ENCODE results near the gene TNNT2.

Gene TNNT2

GRCh38 chr1:201369209-201369608, 8.3 kb downstream of the TNNT2 start:
- Histone ChIP-seq H3K27me3 (ENCODE audit: control insufficient read depth, insufficient read depth, low read length) (peaks cover 2% of the 10 kb centered on the region), H3K4me3 (ENCODE audit: low read length) (no peak overlapping the region), H3K36me3 (ENCODE audit: control insufficient read depth, insufficient read depth, low read length) (no peaks in the 10 kb centered on the region), H3K27ac (ENCODE audit: low read depth, low read length) (no peak overlapping the region), H3K9ac (ENCODE audit: low read length) (no peak overlapping the region), H3K4me1 (ENCODE audit: control insufficient read depth, insufficient read depth, low read length) (no peaks in the 10 kb centered on the region)

- no peak overlapping the region for H3K9ac ChIP-seq (ENCODE audit: low read length)
- H3K4me1 ChIP-seq (ENCODE audit: control insufficient read depth, insufficient read depth, low read length): no peaks in the 10 kb centered on the region
- no peaks in the 10 kb centered on the region for H3K36me3 ChIP-seq (ENCODE audit: control insufficient read depth, insufficient read depth, low read length)
- H3K27me3 ChIP-seq (ENCODE audit: control insufficient read depth, insufficient read depth, low read length): peaks cover 2% of the 10 kb centered on the region
- no peak overlapping the region for H3K4me3 ChIP-seq (ENCODE audit: low read length)
- H3K27ac ChIP-seq (ENCODE audit: low read depth, low read length): no peak overlapping the region
Measured at GRCh38 chr1:201366696-201367095, 10.8 kb downstream of the TNNT2 start.

DNA sequence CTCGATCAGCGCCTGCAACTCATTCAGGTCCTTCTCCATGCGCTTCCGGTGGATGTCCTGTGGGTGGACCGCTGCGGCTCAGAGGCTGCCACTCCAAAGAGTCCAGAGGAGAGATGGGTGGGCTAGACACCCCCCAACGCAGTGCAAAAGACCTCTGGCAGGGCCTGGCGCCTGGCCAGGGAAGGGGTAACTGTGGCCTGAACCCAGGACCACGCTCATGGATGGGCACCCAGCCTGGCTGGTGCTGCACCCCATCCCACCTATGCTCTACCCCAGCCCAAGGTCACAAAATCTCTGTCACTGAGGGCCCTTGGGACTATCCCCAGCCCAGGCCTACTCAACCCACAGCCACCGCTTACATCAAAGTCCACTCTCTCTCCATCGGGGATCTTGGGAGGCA, 12.2 kb downstream of the TNNT2 start:
- H3K4me3 ChIP-seq (ENCODE audit: low read length): no peak overlapping the region
- H3K9ac ChIP-seq (ENCODE audit: low read length): no peak overlapping the region
- no peak overlapping the region for H3K27ac ChIP-seq (ENCODE audit: low read depth, low read length)
- H3K36me3 ChIP-seq (ENCODE audit: control insufficient read depth, insufficient read depth, low read length): no peaks in the 10 kb centered on the region
- H3K4me1 ChIP-seq (ENCODE audit: control insufficient read depth, insufficient read depth, low read length): no peaks in the 10 kb centered on the region
- H3K27me3 ChIP-seq (ENCODE audit: control insufficient read depth, insufficient read depth, low read length): no peaks in the 10 kb centered on the region

- H3K27me3 ChIP-seq (ENCODE audit: control insufficient read depth, insufficient read depth, low read length): no peaks in the 10 kb centered on the region
- no peak overlapping the region for H3K4me3 ChIP-seq (ENCODE audit: low read length)
- H3K36me3 ChIP-seq (ENCODE audit: control insufficient read depth, insufficient read depth, low read length): no peaks in the 10 kb centered on the region
- H3K27ac ChIP-seq (ENCODE audit: low read depth, low read length): no peak overlapping the region
- no peak overlapping the region for H3K9ac ChIP-seq (ENCODE audit: low read length)
- H3K4me1 ChIP-seq (ENCODE audit: control insufficient read depth, insufficient read depth, low read length): no peaks in the 10 kb centered on the region
Measured at GRCh38 chr1:201364808-201365105, 12.7 kb downstream of the TNNT2 start.

GRCh38 chr1:201363467-201363866, 14.0 kb downstream of the TNNT2 start:
- H3K4me3 ChIP-seq (ENCODE audit: low read length): no peak overlapping the region
- H3K27ac ChIP-seq (ENCODE audit: low read depth, low read length): no peak overlapping the region
- H3K9ac ChIP-seq (ENCODE audit: low read length): no peak overlapping the region
- no peaks in the 10 kb centered on the region for H3K4me1 ChIP-seq (ENCODE audit: control insufficient read depth, insufficient read depth, low read length)
- H3K36me3 ChIP-seq (ENCODE audit: control insufficient read depth, insufficient read depth, low read length): no peaks in the 10 kb centered on the region
- H3K27me3 ChIP-seq (ENCODE audit: control insufficient read depth, insufficient read depth, low read length): no peaks in the 10 kb centered on the region

DNA sequence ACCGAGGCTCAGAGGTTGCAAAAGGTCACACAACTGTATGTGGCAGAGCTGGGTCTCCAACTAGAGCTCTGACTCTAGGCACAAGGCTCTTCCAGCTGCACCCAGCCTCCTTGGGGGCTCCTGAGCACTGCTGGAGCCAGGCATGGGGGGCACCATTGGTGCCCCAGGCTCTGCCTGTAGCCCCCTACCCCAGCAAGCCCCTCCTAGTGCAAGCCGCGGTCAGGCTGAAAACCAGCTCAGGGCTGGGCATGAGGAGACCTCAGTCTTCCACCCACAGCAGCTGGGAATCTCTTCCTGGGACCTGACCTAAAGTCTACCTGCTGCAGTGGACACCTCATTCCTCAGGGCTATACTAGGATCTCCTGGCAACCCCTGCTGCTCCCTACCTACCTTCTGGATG, 14.6 kb downstream of the TNNT2 start:
- Histone ChIP-seq H3K27ac (ENCODE audit: low read depth, low read length) (no peak overlapping the region), H3K36me3 (ENCODE audit: control insufficient read depth, insufficient read depth, low read length) (no peaks in the 10 kb centered on the region), H3K27me3 (ENCODE audit: control insufficient read depth, insufficient read depth, low read length) (no peaks in the 10 kb centered on the region), H3K4me3 (ENCODE audit: low read length) (no peak overlapping the region), H3K4me1 (ENCODE audit: control insufficient read depth, insufficient read depth, low read length) (no peaks in the 10 kb centered on the region), H3K9ac (ENCODE audit: low read length) (no peak overlapping the region)

GRCh38 chr1:201361652-201362504, 15.6 kb downstream of the TNNT2 start:
- Histone ChIP-seq H3K36me3 (ENCODE audit: control insufficient read depth, insufficient read depth, low read length) (no peaks in the 10 kb centered on the region), H3K9ac (ENCODE audit: low read length) (no peak overlapping the region), H3K27ac (ENCODE audit: low read depth, low read length) (no peak overlapping the region), H3K27me3 (ENCODE audit: control insufficient read depth, insufficient read depth, low read length) (no peaks in the 10 kb centered on the region), H3K4me3 (ENCODE audit: low read length) (no peak overlapping the region), H3K4me1 (ENCODE audit: control insufficient read depth, insufficient read depth, low read length) (no peaks in the 10 kb centered on the region)

DNA sequence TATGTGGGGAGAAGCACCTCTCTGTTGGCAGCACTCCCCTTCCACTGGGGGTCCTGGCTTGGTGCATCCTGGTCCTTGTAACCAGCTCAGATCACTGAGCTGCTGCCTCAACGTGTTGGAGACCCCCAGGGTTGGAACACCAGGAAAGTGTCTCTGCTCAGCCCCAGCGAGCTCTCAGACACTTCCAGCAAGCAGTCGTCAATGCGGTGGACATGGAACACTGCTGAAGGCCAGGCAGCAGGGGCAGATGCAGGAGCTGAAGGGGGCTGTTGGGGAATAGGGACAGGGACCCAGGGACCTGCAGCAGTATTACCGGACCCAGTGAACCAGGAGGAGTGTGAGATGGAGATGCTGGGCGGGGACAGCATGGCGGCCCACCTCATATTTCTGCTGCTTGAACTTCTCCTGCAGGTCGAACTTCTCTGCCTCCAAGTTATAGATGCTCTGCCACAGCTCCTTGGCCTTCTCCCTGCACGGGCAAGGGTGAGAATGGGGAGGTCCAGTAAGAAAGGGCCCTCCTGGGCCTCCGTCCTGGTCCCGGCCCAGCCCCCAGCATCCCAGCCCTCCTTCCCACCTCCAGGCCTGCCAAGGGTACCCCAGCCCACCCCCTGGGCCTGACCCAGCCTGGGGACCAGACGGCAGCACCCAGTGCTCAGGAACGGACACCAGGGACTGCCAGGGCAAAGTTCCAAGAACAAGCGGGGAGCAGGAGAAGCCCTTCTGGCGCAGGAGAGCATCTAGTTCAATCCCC, 16.4 kb downstream of the TNNT2 start:
- Histone ChIP-seq H3K4me1 (ENCODE audit: control insufficient read depth, insufficient read depth, low read length) (no peaks in the 10 kb centered on the region), H3K4me3 (ENCODE audit: low read length) (no peak overlapping the region), H3K27ac (ENCODE audit: low read depth, low read length) (no peak overlapping the region), H3K27me3 (ENCODE audit: control insufficient read depth, insufficient read depth, low read length) (no peaks in the 10 kb centered on the region), H3K36me3 (ENCODE audit: control insufficient read depth, insufficient read depth, low read length) (no peaks in the 10 kb centered on the region), H3K9ac (ENCODE audit: low read length) (no peak overlapping the region)

DNA sequence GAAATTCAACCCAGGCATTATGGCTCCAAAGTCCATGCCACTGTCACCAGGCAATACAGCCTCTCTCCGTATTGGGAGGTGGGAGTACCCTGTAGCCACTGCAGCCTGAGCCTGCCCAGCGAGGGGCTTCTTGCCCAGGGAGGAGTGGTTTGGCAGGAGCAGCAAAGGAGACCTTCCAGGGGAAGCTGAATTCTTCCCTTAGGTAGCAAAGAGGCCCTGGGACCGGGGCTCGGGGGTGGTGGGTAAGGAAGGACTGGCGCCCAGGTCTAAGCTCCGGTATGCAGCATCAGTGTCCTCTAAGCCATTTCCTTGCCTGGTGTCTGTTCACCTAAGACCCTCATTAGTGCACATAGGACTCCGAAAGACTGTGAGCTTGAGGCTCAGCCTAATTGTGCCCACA, 17.0 kb downstream of the TNNT2 start:
- H3K9ac ChIP-seq (ENCODE audit: low read length): no peak overlapping the region
- no peaks in the 10 kb centered on the region for H3K27me3 ChIP-seq (ENCODE audit: control insufficient read depth, insufficient read depth, low read length)
- H3K36me3 ChIP-seq (ENCODE audit: control insufficient read depth, insufficient read depth, low read length): no peaks in the 10 kb centered on the region
- no peak overlapping the region for H3K4me3 ChIP-seq (ENCODE audit: low read length)
- no peak overlapping the region for H3K27ac ChIP-seq (ENCODE audit: low read depth, low read length)
- H3K4me1 ChIP-seq (ENCODE audit: control insufficient read depth, insufficient read depth, low read length): no peaks in the 10 kb centered on the region

- no peak overlapping the region for H3K9ac ChIP-seq (ENCODE audit: low read length)
- no peaks in the 10 kb centered on the region for H3K4me1 ChIP-seq (ENCODE audit: control insufficient read depth, insufficient read depth, low read length)
- H3K27ac ChIP-seq (ENCODE audit: low read depth, low read length): no peak overlapping the region
- H3K4me3 ChIP-seq (ENCODE audit: low read length): no peak overlapping the region
- no peaks in the 10 kb centered on the region for H3K27me3 ChIP-seq (ENCODE audit: control insufficient read depth, insufficient read depth, low read length)
- H3K36me3 ChIP-seq (ENCODE audit: control insufficient read depth, insufficient read depth, low read length): no peaks in the 10 kb centered on the region
Measured at GRCh38 chr1:201359873-201360210, 17.6 kb downstream of the TNNT2 start.

- H3K27ac ChIP-seq (ENCODE audit: low read depth, low read length): no peak overlapping the region
Measured at GRCh38 chr1:201359031-201359872, 18.2 kb downstream of the TNNT2 start.

DNA sequence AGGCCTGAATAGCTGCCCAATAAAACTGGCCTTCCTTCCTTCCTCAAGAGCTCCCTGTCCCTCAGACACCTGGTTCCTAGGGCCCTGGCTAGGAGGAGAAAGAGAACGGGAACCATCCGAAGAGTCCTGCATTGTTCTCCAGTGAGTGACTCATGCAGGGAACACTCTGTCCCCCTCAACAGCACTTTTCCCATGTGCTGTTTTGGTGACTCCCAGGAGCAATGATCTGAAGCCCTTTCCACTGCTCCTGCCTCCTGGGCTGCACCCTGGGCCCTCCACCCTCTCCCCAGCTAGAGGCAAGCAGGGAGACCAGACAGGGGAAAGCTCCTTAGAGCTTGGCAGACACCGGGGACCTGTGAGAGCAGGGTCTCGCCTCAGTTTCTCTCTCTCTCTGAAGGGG, 18.9 kb downstream of the TNNT2 start:
- no peaks in the 10 kb centered on the region for H3K27me3 ChIP-seq (ENCODE audit: control insufficient read depth, insufficient read depth, low read length)
- H3K27ac ChIP-seq (ENCODE audit: low read depth, low read length): no peak overlapping the region
- no peak overlapping the region for H3K4me3 ChIP-seq (ENCODE audit: low read length)

More at GRCh38 chr1:201359031-201359872, 18.2 kb downstream of the TNNT2 start:
- H3K4me1 ChIP-seq (ENCODE audit: control insufficient read depth, insufficient read depth, low read length): no peaks in the 10 kb centered on the region
- no peaks in the 10 kb centered on the region for H3K27me3 ChIP-seq (ENCODE audit: control insufficient read depth, insufficient read depth, low read length)
- H3K9ac ChIP-seq (ENCODE audit: low read length): no peak overlapping the region
- H3K4me3 ChIP-seq (ENCODE audit: low read length): no peak overlapping the region
- no peaks in the 10 kb centered on the region for H3K36me3 ChIP-seq (ENCODE audit: control insufficient read depth, insufficient read depth, low read length)

More for the DNA sequence above, 18.9 kb downstream of the TNNT2 start:
- Histone ChIP-seq H3K4me1 (ENCODE audit: control insufficient read depth, insufficient read depth, low read length) (no peaks in the 10 kb centered on the region), H3K36me3 (ENCODE audit: control insufficient read depth, insufficient read depth, low read length) (no peaks in the 10 kb centered on the region), H3K9ac (ENCODE audit: low read length) (no peak overlapping the region)
